Ovary (tissue), 9 donors: Measurements from ENCODE around the gene CENPL. TPM values are rescaled to one million over a fixed set of nuclear protein-coding genes. Genes with fewer than 3 reads are reported as not detected.

Experiments
- DNase-seq, 5 donors: peaks; one replicate each; pipeline ENCODE4 v3.0.0-alpha.2; 2019 to 2020
- H3K27ac ChIP-seq, 2 donors: fragments of 200-600 bp; one replicate each; pipeline versions ENCODE4 v1.5.1 to v1.8.0; 2019 to 2022
- H3K27me3 ChIP-seq: fragments of 200-600 bp; one replicate; pipeline ENCODE4 v1.8.0; 2022
- H3K36me3 ChIP-seq: fragments of 200-600 bp; sonication (generic); one replicate; pipeline ENCODE4 v1.5.1; 2019
- H3K4me1 ChIP-seq: one replicate; pipeline ENCODE4 v1.8.1; 2013; ENCODE audit warnings: mild to moderate bottlenecking, moderate library complexity; ENCODE audit not compliant: insufficient read depth
- H3K4me3 ChIP-seq: fragments of 200-600 bp; sonication (generic); one replicate; pipeline ENCODE4 v1.5.1; 2017
- H3K9me3 ChIP-seq, 2 donors: fragments of 200-600 bp in 1 of 2; sonication (generic) in 1 of 2; one replicate each; pipeline versions ENCODE4 v1.5.1 to v1.8.1; 2013 to 2019; ENCODE audit warnings: mild to moderate bottlenecking in 1 of 2, moderate library complexity in 1 of 2
- EP300 ChIP-seq: sonication (generic); formaldehyde crosslinking; IDR thresholded peaks from one replicate; pipeline ENCODE4 v1.6.1; 2017; ENCODE audit warnings: antibody characterized with exemption
- POLR2A ChIP-seq: fragments of 450-650 bp; IDR thresholded peaks from one replicate; pipeline ENCODE4 v1.6.1; 2017; ENCODE audit warnings: antibody characterized with exemption, mild to moderate bottlenecking, moderate library complexity
- WGBS, 3 donors: extraction: QIAGEN DNeasy Blood & Tissue Kit in 1 of 3; methylation state at CpG; one replicate each; pipeline versions ENCODE4 v1.1.5 to v1.1.7; 2013 to 2017; 5-methylcytosine and 5-hydroxymethylcytosine counted together
- intact Hi-C, 4 donors: fragments of 100-400 bp; cut with DNase I; formaldehyde crosslinking; loops; one replicate each; pipeline versions ENCODE4 v1.11.0 to v1.15.1; 2022 to 2023
- polyA plus RNA-seq, 2 donors: library from polyadenylated mRNA; stranded (reverse); fragments of 200-250 nt in 1 of 2; fragments of 350-450 nt in 1 of 2; fragmentation: Illumina TruSeq in 1 of 2; extraction: RNeasy Lipid Tissue Mini Kit (QIAGEN cat#74804) in 1 of 2; gene quantifications; one replicate each; pipeline ENCODE4 v1.2.3, GENCODE V29; 2013 to 2014
- total RNA-seq, 7 donors: library from RNA; depleted of rRNA in 2 of 7; stranded (reverse); fragments of >200 nt in 2 of 7; fragmentation: NEBNext Ultra II Directional in 3 of 7; extraction: Animal tissue kit (Norgen Biotek cat#: 25700) in 3 of 7; gene quantifications; one replicate each; pipeline versions ENCODE4 v1.1.0 to v1.2.4, GENCODE V29; 2016 to 2023
- TF ChIP-seq, protein P1 (sequence below), 3 donors: fragments of 450-650 bp in 2 of 3; fragments of 200-600 bp in 1 of 3; IDR thresholded peaks; one replicate each; pipeline versions ENCODE4 v1.5.1 to v1.8.0; 2016 to 2022; ENCODE audit warnings: antibody characterized with exemption in 3 of 3, mild to moderate bottlenecking in 1 of 3
- donor health status: DM: no; HTN: no; CAD: no; lungs with moderate emphysema.
- donor health status: DM: no; HTN: no; CAD: no.
- donor health status: Bipolar disorder and iron deficiency.
- donor health status: DM: yes; HTN: yes; CAD: no.
- donor health status: DM: no; HTN: no; CAD: no.
- donor health status: DM: yes; HTN: yes; CAD: no.

CENPL gene
- total and polyA plus RNA-seq, 9 donors, result 1.1 to 5.6 (median 3.1) TPM

DNA sequence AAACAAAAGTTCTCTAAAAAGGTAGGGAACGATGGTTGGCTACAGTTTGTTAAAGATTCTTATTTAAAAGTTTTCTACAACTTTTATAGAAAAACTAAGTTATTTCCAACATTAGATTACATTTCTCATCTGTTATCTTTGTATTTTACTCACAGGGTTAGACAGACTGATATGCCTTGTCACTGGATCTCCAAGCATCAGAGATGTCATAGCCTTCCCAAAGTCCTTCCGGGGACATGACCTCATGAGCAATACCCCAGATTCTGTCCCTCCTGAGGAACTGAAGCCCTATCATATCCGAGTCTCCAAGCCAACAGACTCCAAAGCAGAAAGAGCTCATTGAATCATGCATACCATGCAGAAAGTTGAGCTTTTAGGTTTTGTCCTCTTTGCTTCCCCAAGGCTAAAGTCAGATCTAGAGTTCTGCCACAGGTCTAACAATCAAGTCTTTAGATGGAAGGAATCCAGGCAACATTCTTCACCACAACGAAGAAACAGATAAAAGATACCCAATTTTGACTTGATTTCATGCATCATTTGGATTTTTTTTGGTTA, 32.8 kb upstream of the CENPL start:
- Histone ChIP-seq H3K4me3 (no peak overlapping the region), H3K36me3 (no peaks in the 10 kb centered on the region), H3K9me3 (no peaks in the 10 kb centered on the region), H3K4me1 (no peaks in the 10 kb centered on the region), H3K27me3 (no peaks in the 10 kb centered on the region), H3K27ac (no peak overlapping the region)
- TF ChIP-seq, protein P1, sequence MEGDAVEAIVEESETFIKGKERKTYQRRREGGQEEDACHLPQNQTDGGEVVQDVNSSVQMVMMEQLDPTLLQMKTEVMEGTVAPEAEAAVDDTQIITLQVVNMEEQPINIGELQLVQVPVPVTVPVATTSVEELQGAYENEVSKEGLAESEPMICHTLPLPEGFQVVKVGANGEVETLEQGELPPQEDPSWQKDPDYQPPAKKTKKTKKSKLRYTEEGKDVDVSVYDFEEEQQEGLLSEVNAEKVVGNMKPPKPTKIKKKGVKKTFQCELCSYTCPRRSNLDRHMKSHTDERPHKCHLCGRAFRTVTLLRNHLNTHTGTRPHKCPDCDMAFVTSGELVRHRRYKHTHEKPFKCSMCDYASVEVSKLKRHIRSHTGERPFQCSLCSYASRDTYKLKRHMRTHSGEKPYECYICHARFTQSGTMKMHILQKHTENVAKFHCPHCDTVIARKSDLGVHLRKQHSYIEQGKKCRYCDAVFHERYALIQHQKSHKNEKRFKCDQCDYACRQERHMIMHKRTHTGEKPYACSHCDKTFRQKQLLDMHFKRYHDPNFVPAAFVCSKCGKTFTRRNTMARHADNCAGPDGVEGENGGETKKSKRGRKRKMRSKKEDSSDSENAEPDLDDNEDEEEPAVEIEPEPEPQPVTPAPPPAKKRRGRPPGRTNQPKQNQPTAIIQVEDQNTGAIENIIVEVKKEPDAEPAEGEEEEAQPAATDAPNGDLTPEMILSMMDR (IDR thresholded peaks at IDR 0.05), result no peak
- TF ChIP-seq EP300 (no peak), POLR2A (no peak)
- 69 to 81% (median 74%) methylated on average over 4 of the region's 4 CpGs for WGBS, 3 donors
- intact Hi-C loops, result no loop called here
- DNase-seq, result no peak

DNA sequence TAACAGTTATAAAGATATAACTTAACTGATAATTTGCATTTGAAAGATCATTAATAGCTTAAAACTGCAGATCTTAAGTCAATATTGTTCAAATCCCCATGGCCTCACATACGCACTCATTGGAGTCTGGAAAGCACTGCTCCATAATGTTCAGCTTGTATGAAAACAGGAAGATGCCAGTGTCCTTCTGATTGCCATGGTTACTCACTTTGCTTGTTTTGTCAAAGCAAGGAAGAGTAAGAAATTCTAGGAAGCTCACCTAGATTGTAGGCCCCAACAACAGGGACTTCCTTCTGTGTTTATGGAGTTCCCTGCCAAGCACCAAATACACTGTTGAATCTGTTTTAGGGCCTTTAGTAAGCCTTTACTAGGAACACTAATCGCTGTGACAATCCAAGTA, 32.2 kb upstream of the CENPL start:
- no peak overlapping the region for H3K27ac ChIP-seq
- no peaks in the 10 kb centered on the region for H3K9me3 ChIP-seq
- no peaks in the 10 kb centered on the region for H3K27me3 ChIP-seq
- H3K4me3 ChIP-seq, result no peak overlapping the region
- DNase-seq, result no peak
- H3K4me1 ChIP-seq, result no peaks in the 10 kb centered on the region
- 92 to 96% (median 95%) methylated on average over 2 of the region's 2 CpGs for WGBS, 3 donors
- H3K36me3 ChIP-seq, result no peaks in the 10 kb centered on the region
- no peak for TF ChIP-seq EP300
- TF ChIP-seq, protein P1 (IDR thresholded peaks at IDR 0.05), result no peak
- intact Hi-C loops, result no loop called here

DNA sequence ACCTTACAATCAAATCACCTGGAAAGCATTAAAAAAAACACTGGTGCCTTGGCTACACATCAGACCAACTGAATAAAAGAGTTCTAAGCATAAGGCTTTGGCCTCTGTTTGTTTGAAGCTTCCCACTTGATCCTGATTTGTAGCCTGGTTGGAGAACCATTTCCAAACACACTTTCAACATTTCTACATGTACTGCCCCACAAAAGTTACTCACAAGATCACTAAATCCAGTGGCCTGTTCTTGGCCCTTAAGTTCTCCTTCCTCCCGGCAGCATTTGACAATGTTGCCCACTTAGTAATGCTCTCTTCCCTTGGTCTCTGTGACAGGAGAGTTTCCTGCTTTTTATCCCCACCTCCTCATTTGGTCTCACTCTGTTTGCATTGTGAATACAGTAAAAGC, 31.3 kb upstream of the CENPL start:
- Histone ChIP-seq H3K4me3 (no peak overlapping the region), H3K9me3 (no peaks in the 10 kb centered on the region), H3K27me3 (no peaks in the 10 kb centered on the region), H3K4me1 (no peaks in the 10 kb centered on the region), H3K27ac (no peak overlapping the region), H3K36me3 (no peaks in the 10 kb centered on the region)
- no peak for DNase-seq
- TF ChIP-seq EP300 (no peak), POLR2A (no peak)
- TF ChIP-seq, protein P1 (IDR thresholded peaks at IDR 0.05), result no peak
- 88 to 93% (median 90%) methylated on average over 1 of the region's 1 CpG for WGBS, 3 donors
- intact Hi-C loops, result no loop called here

DNA sequence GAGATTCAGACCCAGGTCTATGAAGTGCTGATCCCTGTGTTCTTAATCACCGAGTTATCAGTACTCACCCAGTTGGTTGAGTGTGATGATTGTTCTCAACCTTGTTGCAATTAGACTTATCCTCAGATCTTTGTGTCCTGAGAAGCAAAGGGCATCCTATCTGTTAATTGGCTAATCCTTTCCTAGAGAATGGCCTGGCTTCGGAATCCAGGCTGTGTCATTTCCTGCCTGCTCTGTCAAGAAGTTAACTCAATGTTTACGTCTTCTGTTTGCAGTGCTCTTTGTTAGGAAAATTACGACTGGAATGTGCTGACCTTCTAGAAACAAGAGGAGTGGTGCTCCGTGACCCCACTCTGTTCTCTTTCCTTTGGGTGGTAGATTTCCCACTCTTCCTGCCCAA, 28.4 kb upstream of the CENPL start:
- intact Hi-C loops, result no loop called here
- no peak for TF ChIP-seq POLR2A
- no peak for TF ChIP-seq EP300
- TF ChIP-seq, protein P1 (IDR thresholded peaks at IDR 0.05), result no peak
- Histone ChIP-seq H3K36me3 (no peaks in the 10 kb centered on the region), H3K4me3 (no peak overlapping the region), H3K4me1 (no peaks in the 10 kb centered on the region), H3K27ac (no peak overlapping the region), H3K27me3 (no peaks in the 10 kb centered on the region), H3K9me3 (no peaks in the 10 kb centered on the region)
- WGBS, 3 donors, result 33 to 49% (median 35%) methylated on average over 5 of the region's 5 CpGs
- DNase-seq, result no peak
